Endothelial cell of umbilical vein (primary cell): Measurements from ENCODE around the gene GSK3A. TPM values are rescaled to one million over a fixed set of nuclear protein-coding genes. Genes with fewer than 3 reads are reported as not detected.

Experiments
- BruUV-seq: library from RNA; stranded (reverse); fragments of 400-500 nt; replicated peaks from 2 replicates; lab custom pipeline; 2021; lab: Mats Ljungman, UMichigan
- CTCF ChIA-PET: fragments of 300-600, 350-600 bp; sonication (Branson Sonifier 250); formaldehyde crosslinking; loops from one replicate; lab custom pipeline; 2021; ENCODE audit warnings: antibody characterized with exemption, inconsistent platforms; lab: Charles Lee
- POLR2A ChIA-PET: fragments of 300-600, 350-600 bp; sonication (Branson Sonifier 250); formaldehyde crosslinking; loops from one replicate; lab custom pipeline; 2021; ENCODE audit warnings: antibody characterized with exemption, inconsistent platforms; lab: Charles Lee
- DNase-seq: peaks from one replicate; pipeline ENCODE4 v3.0.0-alpha.2; 2011; ENCODE audit warnings: low read depth, low spot score
- FAIRE-seq: peaks from 2 replicates; lab custom pipeline; 2011; peaks lifted over from hg19 to GRCh38; lab: Jason Lieb, UNC
- H2AFZ ChIP-seq: 2 replicates; pipeline ENCODE4 v1.6.0; 2012; ENCODE audit warnings: low read depth, low read length, control low read depth, inconsistent platforms
- H3K27ac ChIP-seq: 2 replicates; pipeline ENCODE4 v1.5.1; 2011; ENCODE audit warnings: low read depth, mild to moderate bottlenecking, control low read depth, low read length, moderate library complexity; ENCODE audit not compliant: insufficient read depth
- H3K27me3 ChIP-seq, 2 experiments: 2 replicates each; pipeline versions ENCODE4 v1.6.0 to v1.6.1; 2011; ENCODE audit warnings: low read length in 2 of 2, mixed read lengths in 1 of 2; ENCODE audit not compliant: control insufficient read depth in 2 of 2, insufficient read depth in 2 of 2
- H3K36me3 ChIP-seq, 2 experiments: 2 replicates in 1 of 2; 3 replicates in 1 of 2; pipeline ENCODE4 v1.5.1; 2011; ENCODE audit warnings: low read length in 2 of 2, mild to moderate bottlenecking in 1 of 2, moderate library complexity in 1 of 2; ENCODE audit not compliant: control insufficient read depth in 2 of 2, insufficient read depth in 2 of 2; ENCODE audit errors: extremely low read depth in 1 of 2
- H3K4me1 ChIP-seq: 3 replicates; pipeline ENCODE4 v1.5.1; 2011; ENCODE audit warnings: mild to moderate bottlenecking, low read length; ENCODE audit not compliant: control insufficient read depth, insufficient read depth; ENCODE audit errors: extremely low read depth
- H3K4me2 ChIP-seq: 2 replicates; pipeline ENCODE4 v1.6.1; 2011; ENCODE audit warnings: low read length, control low read depth, mixed read lengths; ENCODE audit not compliant: insufficient read depth
- H3K4me3 ChIP-seq, 3 experiments: fragments of 200-600 bp in 1 of 3; sonication (generic), shearing (Covaris generic) in 1 of 3; replicated peaks in 1 of 3; 2 replicates each; pipeline ENCODE4 v1.5.1; 2011 to 2016; ENCODE audit warnings: control low read depth in 3 of 3, low read length in 3 of 3, mild to moderate bottlenecking in 2 of 3, inconsistent platforms in 1 of 3, low read depth in 1 of 3, moderate library complexity in 1 of 3; ENCODE audit not compliant: insufficient read depth in 1 of 3
- H3K79me2 ChIP-seq: 2 replicates; pipeline ENCODE4 v1.6.0; 2012; ENCODE audit warnings: low read length, inconsistent platforms; ENCODE audit not compliant: control insufficient read depth, insufficient read depth
- H3K9ac ChIP-seq: replicated peaks from 2 replicates; pipeline ENCODE3; 2011; ENCODE audit warnings: low read length, control low read depth; ENCODE audit not compliant: insufficient read depth; ENCODE audit errors: extremely low read depth
- H3K9me1 ChIP-seq: replicated peaks from 3 replicates; pipeline ENCODE4 v1.6.0; 2011; ENCODE audit warnings: mild to moderate bottlenecking, low read length; ENCODE audit not compliant: control insufficient read depth, insufficient read depth; ENCODE audit errors: extremely low read depth
- H3K9me3 ChIP-seq: replicated peaks from 2 replicates; pipeline ENCODE4 v1.5.1; 2012; ENCODE audit warnings: low read length, inconsistent platforms; ENCODE audit not compliant: control insufficient read depth, insufficient read depth
- H4K20me1 ChIP-seq: replicated peaks from 2 replicates; pipeline ENCODE3; 2011; ENCODE audit warnings: mild to moderate bottlenecking, low read length; ENCODE audit not compliant: control insufficient read depth, insufficient read depth; ENCODE audit errors: extremely low read depth
- CTCF ChIP-seq, 2 donors: IDR thresholded peaks; 1 replicate in 1 of 2; 2 replicates in 1 of 2; pipeline ENCODE4 v1.5.1; 2011; ENCODE audit warnings: low read length in 2 of 2, mild to moderate bottlenecking in 2 of 2, moderate library complexity in 2 of 2, control low read depth in 1 of 2, inconsistent platforms in 1 of 2, low read depth in 1 of 2; ENCODE audit not compliant: insufficient read depth in 1 of 2; ENCODE audit errors: extremely low read depth in 1 of 2
- EZH2 ChIP-seq: IDR thresholded peaks from 2 replicates; pipeline ENCODE4 v1.6.1; 2012; ENCODE audit warnings: borderline replicate concordance, low read depth, mild to moderate bottlenecking, moderate library complexity, low read length, inconsistent platforms; ENCODE audit not compliant: severe bottlenecking
- FOS ChIP-seq: IDR thresholded peaks from 2 replicates; pipeline ENCODE4 v1.6.1; 2011; ENCODE audit warnings: mild to moderate bottlenecking, low read length, moderate library complexity, borderline replicate concordance; ENCODE audit not compliant: insufficient read depth
- GATA2 ChIP-seq: IDR thresholded peaks from 2 replicates; pipeline ENCODE4 v1.7.0; 2011; ENCODE audit warnings: low read depth, mild to moderate bottlenecking, moderate library complexity, mixed read lengths, low read length; ENCODE audit not compliant: insufficient read length, insufficient read depth
- JUN ChIP-seq: IDR thresholded peaks from 2 replicates; pipeline ENCODE4 v1.6.1; 2011; ENCODE audit warnings: borderline replicate concordance, low read depth; ENCODE audit not compliant: insufficient read length, insufficient read depth
- MAX ChIP-seq: IDR thresholded peaks from 2 replicates; pipeline ENCODE4 v1.6.1; 2011; ENCODE audit not compliant: insufficient read depth, insufficient read length
- MYC ChIP-seq: IDR thresholded peaks from one replicate; pipeline ENCODE4 v1.6.1; 2011; ENCODE audit warnings: mild to moderate bottlenecking, low read depth, low read length
- POLR2A ChIP-seq: IDR thresholded peaks from 2 replicates; pipeline ENCODE4 v1.6.1; 2012; ENCODE audit warnings: low read depth, mild to moderate bottlenecking, control low read depth, low read length
- POLR2AphosphoS5 ChIP-seq: IDR thresholded peaks from 2 replicates; pipeline ENCODE4 v1.6.1; 2012; ENCODE audit warnings: low read depth, mild to moderate bottlenecking, control low read depth, low read length, moderate library complexity; ENCODE audit not compliant: insufficient read depth
- dilution Hi-C: fragments of 300-500 bp; cut with MboI; formaldehyde crosslinking; loops from one replicate; pipeline ENCODE4 v1.15.0; 2019; ENCODE audit warnings: low sequenced_read_pairs; ENCODE audit not compliant: extremely low pct_ligation_motif_present
- intact Hi-C: fragments of 100-400 bp; cut with micrococcal nuclease; formaldehyde crosslinking; loops from one replicate; pipeline ENCODE4 v1.10.0; 2022
- polyA plus RNA-seq, 4 experiments: library from polyadenylated mRNA; depleted of rRNA in 3 of 4; stranded (reverse) in 3 of 4; unstranded in 1 of 4; fragments of >200 nt; gene quantifications; 2 replicates each; pipeline versions ENCODE4 v1.2.1 to v1.2.3, GENCODE V29; 2011 to 2012; ENCODE audit warnings: missing spikeins in 1 of 4
- total RNA-seq: library from RNA; stranded (reverse); gene quantifications from 2 replicates; pipeline ENCODE4 v1.2.3, GENCODE V29; 2021

The GSK3A gene
- total and polyA plus RNA-seq, 2 donors (not counting 3 experiments of a cell fraction or from before 2014, with no cell fraction given), result 49.5 to 73.7 TPM

- Histone ChIP-seq H2AFZ (no peak overlapping the region), H3K27ac (no peak overlapping the region), H3K4me3 (no peak overlapping the region), H3K9ac (no peak overlapping the region), H3K79me2 (no peaks in the 10 kb centered on the region), H3K4me2 (no peak overlapping the region), H3K9me3 (no peaks in the 10 kb centered on the region), H3K27me3 (no peaks in the 10 kb centered on the region), H3K36me3 (peaks cover 3 to 52% of the 10 kb centered on the region in 2 experiments), H3K4me1 (peaks cover 6% of the 10 kb centered on the region), H4K20me1 (no peaks in the 10 kb centered on the region), H3K9me1 (no peaks in the 10 kb centered on the region)
- no TSS peak for BruUV-seq
- dilution Hi-C loops, result no loop called here
- POLR2A ChIA-PET, result no interaction called here
- FAIRE-seq (no peak), DNase-seq (no peak)
- CTCF ChIA-PET, result interaction anchor here (1.0 kb wide), 1 partner anchor 79 kb away, joined by 3 read pairs; no protein-coding TSS in a partner anchor
- TF ChIP-seq POLR2AphosphoS5 (no peak), MAX (no peak), JUN (no peak), POLR2A (no peak)
- intact Hi-C loops, result no loop called here
Observed at GRCh38 chr19:42202290-42202880, 40.0 kb downstream of the GSK3A start.

- CTCF ChIA-PET, result interaction anchor here (1.0 to 1.2 kb wide), 2 partner anchors 17 to 78 kb away, joined by 3 read pairs; no protein-coding TSS in a partner anchor
- Histone ChIP-seq H2AFZ (no peak overlapping the region), H3K27ac (no peak overlapping the region), H4K20me1 (no peaks in the 10 kb centered on the region), H3K36me3 (peaks cover 3 to 49% of the 10 kb centered on the region in 2 experiments), H3K4me1 (no peaks in the 10 kb centered on the region), H3K9me1 (no peaks in the 10 kb centered on the region), H3K79me2 (no peaks in the 10 kb centered on the region), H3K9ac (no peak overlapping the region), H3K4me2 (no peak overlapping the region), H3K9me3 (no peaks in the 10 kb centered on the region), H3K27me3 (no peaks in the 10 kb centered on the region), H3K4me3 (no peak overlapping the region)
- TF ChIP-seq GATA2 (no peak), JUN (no peak), MAX (no peak), POLR2AphosphoS5 (no peak), MYC (no peak), CTCF (IDR thresholded peaks at IDR 0.05; ENCODE audit: extremely low read depth in 1 of 2, insufficient read depth in 1 of 2, low read depth in 1 of 2, low read length in 2 of 2) (no peak), EZH2 (no peak), POLR2A (no peak), FOS (no peak)
- POLR2A ChIA-PET, result no interaction called here
- no peak for FAIRE-seq
- no TSS peak for BruUV-seq
- dilution Hi-C loops (no loop called here), intact Hi-C loops (no loop called here)
- no peak for DNase-seq
Observed at GRCh38 chr19:42201489-42202289, 40.7 kb downstream of the GSK3A start.
